Sigmoid colon (tissue), 4 donors: Measurements from ENCODE around the gene ARCN1.

Experiments used
- EP300 ChIP-seq, 4 donors: sonication (generic); formaldehyde crosslinking; IDR thresholded peaks; one replicate each; pipeline ENCODE4 v1.6.1; 2017; ENCODE audit warnings: antibody characterized with exemption in 4 of 4
- POLR2A ChIP-seq, 2 donors: fragments of 450-650 bp; IDR thresholded peaks; one replicate each; pipeline ENCODE4 v1.6.1; 2016; ENCODE audit warnings: antibody characterized with exemption in 2 of 2, mild to moderate bottlenecking in 2 of 2, moderate library complexity in 2 of 2
- POLR2AphosphoS5 ChIP-seq, 4 donors: sonication (generic); formaldehyde crosslinking; IDR thresholded peaks; one replicate each; pipeline ENCODE4 v1.6.1; 2017; ENCODE audit warnings: antibody characterized with exemption in 4 of 4
- TF ChIP-seq, protein P1 (sequence below), 4 experiments: fragments of 450-650 bp in 3 of 4; fragments of 200-600 bp in 1 of 4; IDR thresholded peaks; one replicate each; pipeline ENCODE4 v1.5.1; 2016 to 2019; ENCODE audit warnings: antibody characterized with exemption in 4 of 4, mild to moderate bottlenecking in 3 of 4, moderate library complexity in 2 of 4

DNA sequence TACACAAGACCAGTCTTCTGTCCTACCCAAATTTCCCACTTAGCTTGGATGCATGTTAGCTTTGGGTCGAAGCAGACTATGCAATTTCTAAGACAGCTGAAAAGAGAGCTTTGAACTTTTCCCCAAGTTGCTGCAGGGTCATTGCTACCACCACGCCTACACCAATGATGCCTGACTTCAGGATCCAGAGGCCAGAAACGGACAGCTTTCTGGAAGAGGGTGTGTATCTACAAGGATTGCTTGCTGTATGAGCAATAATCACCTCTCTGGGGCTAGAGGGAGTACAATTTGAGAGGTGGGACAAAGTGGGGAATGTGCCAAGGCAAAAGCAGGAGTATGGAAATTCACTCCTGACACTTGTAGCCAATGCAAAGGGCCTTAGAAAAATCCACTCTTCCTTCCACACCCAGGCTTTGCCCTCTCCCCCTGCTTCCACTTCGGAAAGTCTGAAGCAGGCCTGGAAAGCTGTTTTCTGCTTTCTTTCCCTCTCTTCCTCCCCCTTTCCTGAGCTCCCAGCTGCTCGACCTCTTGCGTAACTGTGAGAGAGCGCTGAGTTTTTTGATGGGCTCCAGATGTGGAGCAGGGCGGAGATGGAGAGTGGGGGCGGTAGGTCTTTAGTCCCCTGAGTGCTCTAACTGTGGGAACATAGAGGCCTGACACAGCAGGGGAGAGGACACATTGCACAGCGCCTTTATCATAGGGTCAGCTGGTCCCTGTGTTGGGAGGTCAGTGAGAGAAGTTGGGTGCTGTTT is 33.1 kb downstream of the ARCN1 start:
- TF ChIP-seq, protein P1, sequence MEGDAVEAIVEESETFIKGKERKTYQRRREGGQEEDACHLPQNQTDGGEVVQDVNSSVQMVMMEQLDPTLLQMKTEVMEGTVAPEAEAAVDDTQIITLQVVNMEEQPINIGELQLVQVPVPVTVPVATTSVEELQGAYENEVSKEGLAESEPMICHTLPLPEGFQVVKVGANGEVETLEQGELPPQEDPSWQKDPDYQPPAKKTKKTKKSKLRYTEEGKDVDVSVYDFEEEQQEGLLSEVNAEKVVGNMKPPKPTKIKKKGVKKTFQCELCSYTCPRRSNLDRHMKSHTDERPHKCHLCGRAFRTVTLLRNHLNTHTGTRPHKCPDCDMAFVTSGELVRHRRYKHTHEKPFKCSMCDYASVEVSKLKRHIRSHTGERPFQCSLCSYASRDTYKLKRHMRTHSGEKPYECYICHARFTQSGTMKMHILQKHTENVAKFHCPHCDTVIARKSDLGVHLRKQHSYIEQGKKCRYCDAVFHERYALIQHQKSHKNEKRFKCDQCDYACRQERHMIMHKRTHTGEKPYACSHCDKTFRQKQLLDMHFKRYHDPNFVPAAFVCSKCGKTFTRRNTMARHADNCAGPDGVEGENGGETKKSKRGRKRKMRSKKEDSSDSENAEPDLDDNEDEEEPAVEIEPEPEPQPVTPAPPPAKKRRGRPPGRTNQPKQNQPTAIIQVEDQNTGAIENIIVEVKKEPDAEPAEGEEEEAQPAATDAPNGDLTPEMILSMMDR (IDR thresholded peaks at IDR 0.05) = no peak
- peak in 1 of 2 donors; percentile 13 for TF ChIP-seq POLR2A (IDR thresholded peaks at IDR 0.05)
- peak; percentile 92 to 95 (median 94) for TF ChIP-seq POLR2AphosphoS5 (IDR thresholded peaks at IDR 0.05)
- peak in 3 of 4 donors; percentile 35 to 83 (median 72) for TF ChIP-seq EP300 (IDR thresholded peaks at IDR 0.05)
